GM23338 (cell line): ENCODE measurements around the gene ITGA3. TPM values are rescaled to one million over a fixed set of nuclear protein-coding genes. Genes with fewer than 3 reads are reported as not detected.

Experiments used
- ATAC-seq: fragments of 200-7000 bp; cut with Tn5 transposase; 3 replicates; pipeline ENCODE4 v1.9.1; 2020
- DNase-seq: peaks from one replicate; pipeline ENCODE4 v3.0.0-alpha.2; 2015; ENCODE audit warnings: low spot score
- H2AFZ ChIP-seq: fragments of 200-600 bp; sonication (generic); 2 replicates; pipeline ENCODE4 v1.8.0; 2016; ENCODE audit warnings: antibody characterized with exemption, mild to moderate bottlenecking, moderate library complexity
- H3F3A ChIP-seq: fragments of 200-600 bp; sonication (generic); replicated peaks from 2 replicates; pipeline ENCODE4 v1.8.0; 2017; ENCODE audit warnings: antibody characterized with exemption, mixed run types, low read depth
- H3K27ac ChIP-seq: fragments of 200-600 bp; sonication (generic); 2 replicates; pipeline ENCODE4 v1.6.1; 2016; ENCODE audit warnings: low read depth
- H3K27me3 ChIP-seq: fragments of 200-600 bp; sonication (generic); 2 replicates; pipeline ENCODE4 v1.8.0; 2016; ENCODE audit warnings: mild to moderate bottlenecking, mixed run types, moderate library complexity; ENCODE audit not compliant: insufficient read depth
- H3K36me3 ChIP-seq: fragments of 200-600 bp; sonication (generic); 2 replicates; pipeline ENCODE4 v1.8.0; 2016; ENCODE audit warnings: mild to moderate bottlenecking; ENCODE audit not compliant: insufficient read depth
- H3K4me1 ChIP-seq: fragments of 200-600 bp; sonication (generic); 2 replicates; pipeline ENCODE4 v1.8.0; 2016; ENCODE audit warnings: mild to moderate bottlenecking, moderate library complexity; ENCODE audit not compliant: insufficient read depth
- H3K4me2 ChIP-seq: fragments of 200-600 bp; sonication (generic); 2 replicates; pipeline ENCODE4 v1.7.1; 2017; ENCODE audit warnings: mixed run types
- H3K4me3 ChIP-seq: fragments of 200-600 bp; sonication (generic); 2 replicates; pipeline ENCODE4 v1.6.1; 2016; ENCODE audit warnings: mixed run types
- H3K79me2 ChIP-seq: fragments of 200-600 bp; sonication (generic); replicated peaks from 2 replicates; pipeline ENCODE4 v1.8.0; 2017; ENCODE audit warnings: mild to moderate bottlenecking; ENCODE audit not compliant: insufficient read depth
- H3K9me2 ChIP-seq: fragments of 200-600 bp; sonication (generic); 2 replicates; pipeline ENCODE4 v1.8.0; 2017; ENCODE audit not compliant: insufficient read depth
- H4K20me1 ChIP-seq: fragments of 200-600 bp; sonication (generic); replicated peaks from 2 replicates; pipeline ENCODE4 v1.8.0; 2017; ENCODE audit warnings: mild to moderate bottlenecking; ENCODE audit not compliant: insufficient read depth
- H3K27ac Mint-ChIP-seq: 2 replicates; pipeline ENCODE4 v1.8.0; 2020; ENCODE audit warnings: inconsistent platforms, mild to moderate bottlenecking, moderate library complexity, mixed read lengths
- H3K27me3 Mint-ChIP-seq: 3 replicates; pipeline ENCODE4 v1.8.0; 2022; ENCODE audit warnings: low read depth, mild to moderate bottlenecking, moderate library complexity, mixed read lengths, inconsistent platforms; ENCODE audit not compliant: insufficient read depth, poor library complexity
- H3K36me3 Mint-ChIP-seq: 3 replicates; pipeline ENCODE4 v1.8.0; 2021; ENCODE audit warnings: low read depth, mild to moderate bottlenecking, inconsistent platforms, moderate library complexity, mixed read lengths
- H3K4me1 Mint-ChIP-seq: 3 replicates; pipeline ENCODE4 v1.8.0; 2020; ENCODE audit warnings: mild to moderate bottlenecking, inconsistent platforms, mixed read lengths
- H3K4me3 Mint-ChIP-seq: 3 replicates; pipeline ENCODE4 v1.8.0; 2021; ENCODE audit warnings: moderate library complexity, mild to moderate bottlenecking, inconsistent platforms, mixed read lengths
- H3K9me3 Mint-ChIP-seq: 3 replicates; pipeline ENCODE4 v1.8.0; 2020; ENCODE audit warnings: moderate library complexity, mild to moderate bottlenecking, inconsistent platforms, mixed read lengths
- CREB1 ChIP-seq: fragments of 250-450 bp; sonication (Bioruptor Pico); IDR thresholded peaks from 2 replicates; pipeline ENCODE4 v1.5.0; 2020; ENCODE audit warnings: low read depth, mild to moderate bottlenecking, moderate library complexity
- EZH2phosphoT487 ChIP-seq: fragments of 200-600 bp; sonication (generic); IDR thresholded peaks from one replicate; pipeline ENCODE4 v1.8.1; 2018; ENCODE audit warnings: antibody characterized with exemption; ENCODE audit not compliant: unreplicated experiment
- NANOG ChIP-seq: IDR thresholded peaks from 2 replicates; pipeline ENCODE4 v1.6.1; 2016; ENCODE audit warnings: antibody characterized with exemption, borderline replicate concordance
- ZNF331 ChIP-seq: fragments of 250-450 bp; sonication (Bioruptor Pico); IDR thresholded peaks from 2 replicates; pipeline ENCODE4 v1.5.0; 2020; ENCODE audit warnings: low read depth, mild to moderate bottlenecking, moderate library complexity
- polyA plus RNA-seq: library from polyadenylated mRNA; unstranded; fragments of >200 nt; fragmentation: Nextera tagmentation; extraction: Ambion mirVana; gene quantifications from 2 replicates; pipeline ENCODE4 v1.2.1, GENCODE V29; 2016
- total RNA-seq: library from RNA; depleted of rRNA; stranded (reverse); fragments of >200 nt; shearing (Covaris generic); gene quantifications from 2 replicates; pipeline ENCODE4 v1.2.3, GENCODE V29; 2014
- TF ChIP-seq, protein P1 (sequence below): fragments of 250-450 bp; sonication (Bioruptor Pico); IDR thresholded peaks from 2 replicates; pipeline ENCODE4 v1.5.0; 2020; ENCODE audit warnings: mild to moderate bottlenecking, moderate library complexity

ITGA3 gene
- total and polyA plus RNA-seq, 2 experiments from 2014 or later: 9.6 to 28.3 TPM

DNA sequence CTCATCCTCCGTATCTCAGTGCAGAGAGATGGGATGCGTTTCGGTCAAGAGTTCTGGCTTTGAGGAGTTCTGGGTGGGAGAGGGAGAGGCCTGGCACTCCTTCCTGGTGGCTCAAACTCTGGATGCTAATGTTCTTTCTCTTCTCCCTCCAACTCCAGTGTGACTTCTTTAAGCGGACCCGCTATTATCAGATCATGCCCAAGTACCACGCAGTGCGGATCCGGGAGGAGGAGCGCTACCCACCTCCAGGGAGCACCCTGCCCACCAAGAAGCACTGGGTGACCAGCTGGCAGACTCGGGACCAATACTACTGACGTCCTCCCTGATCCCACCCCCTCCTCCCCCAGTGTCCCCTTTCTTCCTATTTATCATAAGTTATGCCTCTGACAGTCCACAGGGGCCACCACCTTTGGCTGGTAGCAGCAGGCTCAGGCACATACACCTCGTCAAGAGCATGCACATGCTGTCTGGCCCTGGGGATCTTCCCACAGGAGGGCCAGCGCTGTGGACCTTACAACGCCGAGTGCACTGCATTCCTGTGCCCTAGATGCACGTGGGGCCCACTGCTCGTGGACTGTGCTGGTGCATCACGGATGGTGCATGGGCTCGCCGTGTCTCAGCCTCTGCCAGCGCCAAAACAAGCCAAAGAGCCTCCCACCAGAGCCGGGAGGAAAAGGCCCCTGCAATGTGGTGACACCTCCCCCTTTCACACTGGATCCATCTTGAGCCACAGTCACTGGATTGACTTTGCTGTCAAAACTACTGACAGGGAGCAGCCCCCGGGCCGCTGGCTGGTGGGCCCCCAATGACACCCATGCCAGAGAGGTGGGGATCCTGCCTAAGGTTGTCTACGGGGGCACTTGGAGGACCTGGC, 33.3 kb downstream of the ITGA3 start:
- no peak overlapping the region for H3K4me3 Mint-ChIP-seq

More for the DNA sequence above, 33.3 kb downstream of the ITGA3 start:
- Histone ChIP-seq H3K27me3 (no peaks in the 10 kb centered on the region), H2AFZ (no peak overlapping the region), H3K4me1 (no peaks in the 10 kb centered on the region), H3K79me2 (no peaks in the 10 kb centered on the region), H3K4me3 (no peak overlapping the region), H4K20me1 (no peaks in the 10 kb centered on the region), H3K4me2 (no peak overlapping the region), H3K27ac (no peak overlapping the region), H3K9me2 (no peaks in the 10 kb centered on the region), H3K36me3 (no peaks in the 10 kb centered on the region), H3F3A (peaks cover 2% of the 10 kb centered on the region; the same call in 1 of the 2 replicates)
- H3K27ac Mint-ChIP-seq: no peak overlapping the region
- H3K9me3 Mint-ChIP-seq: no peaks in the 10 kb centered on the region; the same call in 2 of the 3 replicates
- ATAC-seq (no peak), DNase-seq (no peak)
- no peaks in the 10 kb centered on the region for H3K36me3 Mint-ChIP-seq
- no peaks in the 10 kb centered on the region; the same call in 2 of the 3 replicates for H3K4me1 Mint-ChIP-seq
- TF ChIP-seq, protein P1, sequence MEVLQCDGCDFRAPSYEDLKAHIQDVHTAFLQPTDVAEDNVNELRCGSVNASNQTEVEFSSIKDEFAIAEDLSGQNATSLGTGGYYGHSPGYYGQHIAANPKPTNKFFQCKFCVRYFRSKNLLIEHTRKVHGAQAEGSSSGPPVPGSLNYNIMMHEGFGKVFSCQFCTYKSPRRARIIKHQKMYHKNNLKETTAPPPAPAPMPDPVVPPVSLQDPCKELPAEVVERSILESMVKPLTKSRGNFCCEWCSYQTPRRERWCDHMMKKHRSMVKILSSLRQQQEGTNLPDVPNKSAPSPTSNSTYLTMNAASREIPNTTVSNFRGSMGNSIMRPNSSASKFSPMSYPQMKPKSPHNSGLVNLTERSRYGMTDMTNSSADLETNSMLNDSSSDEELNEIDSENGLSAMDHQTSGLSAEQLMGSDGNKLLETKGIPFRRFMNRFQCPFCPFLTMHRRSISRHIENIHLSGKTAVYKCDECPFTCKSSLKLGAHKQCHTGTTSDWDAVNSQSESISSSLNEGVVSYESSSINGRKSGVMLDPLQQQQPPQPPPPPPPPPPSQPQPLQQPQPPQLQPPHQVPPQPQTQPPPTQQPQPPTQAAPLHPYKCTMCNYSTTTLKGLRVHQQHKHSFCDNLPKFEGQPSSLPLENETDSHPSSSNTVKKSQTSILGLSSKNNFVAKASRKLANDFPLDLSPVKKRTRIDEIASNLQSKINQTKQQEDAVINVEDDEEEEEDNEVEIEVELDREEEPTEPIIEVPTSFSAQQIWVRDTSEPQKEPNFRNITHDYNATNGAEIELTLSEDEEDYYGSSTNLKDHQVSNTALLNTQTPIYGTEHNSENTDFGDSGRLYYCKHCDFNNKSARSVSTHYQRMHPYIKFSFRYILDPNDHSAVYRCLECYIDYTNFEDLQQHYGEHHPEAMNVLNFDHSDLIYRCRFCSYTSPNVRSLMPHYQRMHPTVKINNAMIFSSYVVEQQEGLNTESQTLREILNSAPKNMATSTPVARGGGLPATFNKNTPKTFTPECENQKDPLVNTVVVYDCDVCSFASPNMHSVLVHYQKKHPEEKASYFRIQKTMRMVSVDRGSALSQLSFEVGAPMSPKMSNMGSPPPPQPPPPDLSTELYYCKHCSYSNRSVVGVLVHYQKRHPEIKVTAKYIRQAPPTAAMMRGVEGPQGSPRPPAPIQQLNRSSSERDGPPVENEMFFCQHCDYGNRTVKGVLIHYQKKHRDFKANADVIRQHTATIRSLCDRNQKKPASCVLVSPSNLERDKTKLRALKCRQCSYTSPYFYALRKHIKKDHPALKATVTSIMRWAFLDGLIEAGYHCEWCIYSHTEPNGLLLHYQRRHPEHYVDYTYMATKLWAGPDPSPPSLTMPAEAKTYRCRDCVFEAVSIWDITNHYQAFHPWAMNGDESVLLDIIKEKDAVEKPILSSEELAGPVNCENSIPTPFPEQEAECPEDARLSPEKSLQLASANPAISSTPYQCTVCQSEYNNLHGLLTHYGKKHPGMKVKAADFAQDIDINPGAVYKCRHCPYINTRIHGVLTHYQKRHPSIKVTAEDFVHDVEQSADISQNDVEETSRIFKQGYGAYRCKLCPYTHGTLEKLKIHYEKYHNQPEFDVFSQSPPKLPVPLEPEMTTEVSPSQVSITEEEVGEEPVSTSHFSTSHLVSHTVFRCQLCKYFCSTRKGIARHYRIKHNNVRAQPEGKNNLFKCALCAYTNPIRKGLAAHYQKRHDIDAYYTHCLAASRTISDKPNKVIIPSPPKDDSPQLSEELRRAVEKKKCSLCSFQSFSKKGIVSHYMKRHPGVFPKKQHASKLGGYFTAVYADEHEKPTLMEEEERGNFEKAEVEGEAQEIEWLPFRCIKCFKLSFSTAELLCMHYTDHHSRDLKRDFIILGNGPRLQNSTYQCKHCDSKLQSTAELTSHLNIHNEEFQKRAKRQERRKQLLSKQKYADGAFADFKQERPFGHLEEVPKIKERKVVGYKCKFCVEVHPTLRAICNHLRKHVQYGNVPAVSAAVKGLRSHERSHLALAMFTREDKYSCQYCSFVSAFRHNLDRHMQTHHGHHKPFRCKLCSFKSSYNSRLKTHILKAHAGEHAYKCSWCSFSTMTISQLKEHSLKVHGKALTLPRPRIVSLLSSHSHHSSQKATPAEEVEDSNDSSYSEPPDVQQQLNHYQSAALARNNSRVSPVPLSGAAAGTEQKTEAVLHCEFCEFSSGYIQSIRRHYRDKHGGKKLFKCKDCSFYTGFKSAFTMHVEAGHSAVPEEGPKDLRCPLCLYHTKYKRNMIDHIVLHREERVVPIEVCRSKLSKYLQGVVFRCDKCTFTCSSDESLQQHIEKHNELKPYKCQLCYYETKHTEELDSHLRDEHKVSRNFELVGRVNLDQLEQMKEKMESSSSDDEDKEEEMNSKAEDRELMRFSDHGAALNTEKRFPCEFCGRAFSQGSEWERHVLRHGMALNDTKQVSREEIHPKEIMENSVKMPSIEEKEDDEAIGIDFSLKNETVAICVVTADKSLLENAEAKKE: no peak
- TF ChIP-seq CREB1 (CRISPR knock-in tag) (no peak), NANOG (no peak), EZH2phosphoT487 (no peak), ZNF331 (CRISPR knock-in tag) (no peak)
- peaks cover 3% of the 10 kb centered on the region for H3K27me3 Mint-ChIP-seq
